Measurements from ENCODE around the gene FBXO31. TPM values are rescaled to one million over a fixed set of nuclear protein-coding genes. Genes with fewer than 3 reads are reported as not detected.

FBXO31 gene
- polyA plus RNA-seq, 1 donor from 2014 or later, result 20.6 TPM

GRCh38 chr16:87319997-87320491, 63.5 kb downstream of the FBXO31 start:
- H3K27me3 ChIP-seq (ENCODE audit: insufficient read depth, low read depth, low read length), result no peaks in the 10 kb centered on the region
- H3K36me3 ChIP-seq (ENCODE audit: insufficient read depth, low read length), result no peaks in the 10 kb centered on the region
- H2AFZ ChIP-seq (ENCODE audit: low read depth, low read length), result no peak overlapping the region
- no peak overlapping the region for H3K4me2 ChIP-seq (ENCODE audit: low read length)
- no peak overlapping the region for H3K9ac ChIP-seq (ENCODE audit: low read length)
- no peak overlapping the region for H3K4me3 ChIP-seq (ENCODE audit: low read length)
- H3K27ac ChIP-seq (ENCODE audit: low read length), result no peak overlapping the region
- H3K79me2 ChIP-seq (replicated peaks; ENCODE audit: insufficient read depth, low read length), result peaks cover 11% of the 10 kb centered on the region
- no peaks in the 10 kb centered on the region for H4K20me1 ChIP-seq (ENCODE audit: insufficient read depth)
- H3F3A ChIP-seq (ENCODE audit: insufficient read depth, low read length, poor library complexity, severe bottlenecking), result no peaks in the 10 kb centered on the region
- H3K9me2 ChIP-seq (ENCODE audit: insufficient read depth, low read length), result no peaks in the 10 kb centered on the region
- H3K9me3 ChIP-seq (ENCODE audit: low read length), result no peaks in the 10 kb centered on the region
- TF ChIP-seq MXI1 (conservative IDR thresholded peaks at IDR 0.05; ENCODE audit: poor library complexity, severe bottlenecking) (no peak), EZH2 (IDR thresholded peaks at IDR 0.05; ENCODE audit: borderline replicate concordance, insufficient read depth, low read length, poor library complexity, severe bottlenecking) (no peak), RAD21 (conservative IDR thresholded peaks at IDR 0.05) (no peak), TAF1 (IDR thresholded peaks at IDR 0.05; ENCODE audit: low read depth) (no peak), POLR2AphosphoS5 (IDR thresholded peaks at IDR 0.05) (no peak), EP300 (conservative IDR thresholded peaks at IDR 0.05; ENCODE audit: poor library complexity, severe bottlenecking) (no peak), SMC3 (conservative IDR thresholded peaks at IDR 0.05; ENCODE audit: poor library complexity) (no peak)
- TF ChIP-seq, protein P1, sequence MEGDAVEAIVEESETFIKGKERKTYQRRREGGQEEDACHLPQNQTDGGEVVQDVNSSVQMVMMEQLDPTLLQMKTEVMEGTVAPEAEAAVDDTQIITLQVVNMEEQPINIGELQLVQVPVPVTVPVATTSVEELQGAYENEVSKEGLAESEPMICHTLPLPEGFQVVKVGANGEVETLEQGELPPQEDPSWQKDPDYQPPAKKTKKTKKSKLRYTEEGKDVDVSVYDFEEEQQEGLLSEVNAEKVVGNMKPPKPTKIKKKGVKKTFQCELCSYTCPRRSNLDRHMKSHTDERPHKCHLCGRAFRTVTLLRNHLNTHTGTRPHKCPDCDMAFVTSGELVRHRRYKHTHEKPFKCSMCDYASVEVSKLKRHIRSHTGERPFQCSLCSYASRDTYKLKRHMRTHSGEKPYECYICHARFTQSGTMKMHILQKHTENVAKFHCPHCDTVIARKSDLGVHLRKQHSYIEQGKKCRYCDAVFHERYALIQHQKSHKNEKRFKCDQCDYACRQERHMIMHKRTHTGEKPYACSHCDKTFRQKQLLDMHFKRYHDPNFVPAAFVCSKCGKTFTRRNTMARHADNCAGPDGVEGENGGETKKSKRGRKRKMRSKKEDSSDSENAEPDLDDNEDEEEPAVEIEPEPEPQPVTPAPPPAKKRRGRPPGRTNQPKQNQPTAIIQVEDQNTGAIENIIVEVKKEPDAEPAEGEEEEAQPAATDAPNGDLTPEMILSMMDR (IDR thresholded peaks at IDR 0.05; ENCODE audit: poor library complexity, severe bottlenecking), result no peak
- TF ChIP-seq, protein P2, sequence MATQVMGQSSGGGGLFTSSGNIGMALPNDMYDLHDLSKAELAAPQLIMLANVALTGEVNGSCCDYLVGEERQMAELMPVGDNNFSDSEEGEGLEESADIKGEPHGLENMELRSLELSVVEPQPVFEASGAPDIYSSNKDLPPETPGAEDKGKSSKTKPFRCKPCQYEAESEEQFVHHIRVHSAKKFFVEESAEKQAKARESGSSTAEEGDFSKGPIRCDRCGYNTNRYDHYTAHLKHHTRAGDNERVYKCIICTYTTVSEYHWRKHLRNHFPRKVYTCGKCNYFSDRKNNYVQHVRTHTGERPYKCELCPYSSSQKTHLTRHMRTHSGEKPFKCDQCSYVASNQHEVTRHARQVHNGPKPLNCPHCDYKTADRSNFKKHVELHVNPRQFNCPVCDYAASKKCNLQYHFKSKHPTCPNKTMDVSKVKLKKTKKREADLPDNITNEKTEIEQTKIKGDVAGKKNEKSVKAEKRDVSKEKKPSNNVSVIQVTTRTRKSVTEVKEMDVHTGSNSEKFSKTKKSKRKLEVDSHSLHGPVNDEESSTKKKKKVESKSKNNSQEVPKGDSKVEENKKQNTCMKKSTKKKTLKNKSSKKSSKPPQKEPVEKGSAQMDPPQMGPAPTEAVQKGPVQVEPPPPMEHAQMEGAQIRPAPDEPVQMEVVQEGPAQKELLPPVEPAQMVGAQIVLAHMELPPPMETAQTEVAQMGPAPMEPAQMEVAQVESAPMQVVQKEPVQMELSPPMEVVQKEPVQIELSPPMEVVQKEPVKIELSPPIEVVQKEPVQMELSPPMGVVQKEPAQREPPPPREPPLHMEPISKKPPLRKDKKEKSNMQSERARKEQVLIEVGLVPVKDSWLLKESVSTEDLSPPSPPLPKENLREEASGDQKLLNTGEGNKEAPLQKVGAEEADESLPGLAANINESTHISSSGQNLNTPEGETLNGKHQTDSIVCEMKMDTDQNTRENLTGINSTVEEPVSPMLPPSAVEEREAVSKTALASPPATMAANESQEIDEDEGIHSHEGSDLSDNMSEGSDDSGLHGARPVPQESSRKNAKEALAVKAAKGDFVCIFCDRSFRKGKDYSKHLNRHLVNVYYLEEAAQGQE (IDR thresholded peaks at IDR 0.05; ENCODE audit: borderline replicate concordance), result no peak

DNA sequence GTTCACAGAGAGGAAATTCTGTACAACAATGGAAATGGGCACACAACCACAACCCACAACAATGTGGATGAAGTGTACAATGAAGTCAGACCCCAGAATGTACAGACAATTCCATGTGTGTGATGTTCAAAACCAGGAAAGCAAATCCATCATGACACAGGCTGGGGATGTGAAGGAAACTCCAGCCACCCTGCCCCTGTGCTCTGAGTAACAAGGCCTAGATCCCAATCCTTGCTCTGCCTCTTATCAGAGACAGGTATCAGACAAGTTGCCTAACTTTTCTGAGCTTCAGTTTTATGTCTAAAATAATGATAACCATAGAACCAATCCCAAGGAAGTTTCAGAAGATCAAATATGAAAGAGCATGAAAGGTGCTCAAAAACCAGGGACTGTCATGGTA, 64.6 kb downstream of the FBXO31 start:
- H4K20me1 ChIP-seq (ENCODE audit: insufficient read depth), result no peaks in the 10 kb centered on the region
- no peaks in the 10 kb centered on the region for H3K9me2 ChIP-seq (ENCODE audit: insufficient read depth, low read length)
- H3K27ac ChIP-seq (ENCODE audit: low read length), result no peak overlapping the region
- no peak overlapping the region for H2AFZ ChIP-seq (ENCODE audit: low read depth, low read length)
- no peak overlapping the region for H3K4me2 ChIP-seq (ENCODE audit: low read length)
- H3K9me3 ChIP-seq (ENCODE audit: low read length), result no peaks in the 10 kb centered on the region
- no peaks in the 10 kb centered on the region for H3K36me3 ChIP-seq (ENCODE audit: insufficient read depth, low read length)
- H3K9ac ChIP-seq (ENCODE audit: low read length), result no peak overlapping the region
- no peaks in the 10 kb centered on the region for H3F3A ChIP-seq (ENCODE audit: insufficient read depth, low read length, poor library complexity, severe bottlenecking)
- H3K27me3 ChIP-seq (ENCODE audit: insufficient read depth, low read depth, low read length), result no peaks in the 10 kb centered on the region
- H3K4me3 ChIP-seq (ENCODE audit: low read length), result no peak overlapping the region
- peaks cover 11% of the 10 kb centered on the region for H3K79me2 ChIP-seq (replicated peaks; ENCODE audit: insufficient read depth, low read length)
- TF ChIP-seq, protein P2 (IDR thresholded peaks at IDR 0.05; ENCODE audit: borderline replicate concordance), result no peak
- TF ChIP-seq TAF1 (IDR thresholded peaks at IDR 0.05; ENCODE audit: low read depth), result no peak
- TF ChIP-seq POLR2AphosphoS5 (IDR thresholded peaks at IDR 0.05), result no peak
